Measurements from ENCODE around the gene INPP5A. TPM values are rescaled to one million over a fixed set of nuclear protein-coding genes. Genes with fewer than 3 reads are reported as not detected.

Gene INPP5A
- total and polyA plus RNA-seq, 4 donors = 12.4 to 39.9 (median 28.2) TPM

GRCh38 chr10:132701099-132701845 is 163.7 kb downstream of the INPP5A start:
- Histone ChIP-seq H3K9me3 (ENCODE audit: control insufficient read depth in 4 of 4, insufficient read depth in 3 of 4, low read length in 3 of 4) (peaks cover 0 to 15% (median 4%) of the 10 kb centered on the region in 4 donors), H3K9ac (ENCODE audit: insufficient read depth in 1 of 2, low read length in 2 of 2) (no peak overlapping the region), H3K27ac (ENCODE audit: low read depth in 1 of 2, low read length in 1 of 2) (no peak overlapping the region), H3K4me3 (no peak overlapping the region), H3K27me3 (ENCODE audit: control insufficient read depth in 3 of 3, insufficient read depth in 3 of 3, low read length in 2 of 3) (no peaks in the 10 kb centered on the region), H3K4me1 (ENCODE audit: control insufficient read depth in 5 of 5, insufficient read depth in 5 of 5, low read length in 5 of 5) (peaks cover 0 to 18% (median 0%) of the 10 kb centered on the region in 5 donors), H3K36me3 (ENCODE audit: control insufficient read depth in 4 of 4, insufficient read depth in 4 of 4, low read length in 4 of 4) (peaks cover 0 to 43% (median 8%) of the 10 kb centered on the region in 4 donors)
- peak in 1 of 3 donors; percentile 7 for DNase-seq
- no peak for TF ChIP-seq CTCF (IDR thresholded peaks at IDR 0.05; ENCODE audit: control extremely low read depth, extremely low read depth)
- ATAC-seq (ENCODE audit: insufficient read depth, low FRiP score) = no peak
- WGBS, 2 donors = 92 to 95% methylated on average over 26 of the region's 26 CpGs

- peaks cover 0 to 47% (median 12%) of the 10 kb centered on the region in 4 donors for H3K36me3 ChIP-seq (ENCODE audit: control insufficient read depth in 4 of 4, insufficient read depth in 4 of 4, low read length in 4 of 4)
- no peak overlapping the region for H3K9ac ChIP-seq (ENCODE audit: insufficient read depth in 1 of 2, low read length in 2 of 2)
- ATAC-seq (ENCODE audit: insufficient read depth, low FRiP score) (no peak), DNase-seq (peak in 1 of 3 donors; percentile 4)
- WGBS, 2 donors = 96 to 97% methylated on average over 13 of the region's 13 CpGs
- H3K27ac ChIP-seq (ENCODE audit: low read depth in 1 of 2, low read length in 1 of 2) = no peak overlapping the region
- peaks cover 0 to 19% (median 4%) of the 10 kb centered on the region in 4 donors for H3K9me3 ChIP-seq (ENCODE audit: control insufficient read depth in 4 of 4, insufficient read depth in 3 of 4, low read length in 3 of 4)
- peaks cover 0 to 18% (median 0%) of the 10 kb centered on the region in 5 donors for H3K4me1 ChIP-seq (ENCODE audit: control insufficient read depth in 5 of 5, insufficient read depth in 5 of 5, low read length in 5 of 5)
- no peaks in the 10 kb centered on the region for H3K27me3 ChIP-seq (ENCODE audit: control insufficient read depth in 3 of 3, insufficient read depth in 3 of 3, low read length in 2 of 3)
- no peak overlapping the region for H3K4me3 ChIP-seq
- no peak for TF ChIP-seq CTCF (IDR thresholded peaks at IDR 0.05; ENCODE audit: control extremely low read depth, extremely low read depth)
Observed at GRCh38 chr10:132701846-132702190, 164.2 kb downstream of the INPP5A start.

- Histone ChIP-seq H3K4me3 (no peak overlapping the region), H3K9me3 (ENCODE audit: control insufficient read depth in 4 of 4, insufficient read depth in 3 of 4, low read length in 3 of 4) (peaks cover 0 to 23% (median 4%) of the 10 kb centered on the region in 4 donors), H3K36me3 (ENCODE audit: control insufficient read depth in 4 of 4, insufficient read depth in 4 of 4, low read length in 4 of 4) (peaks cover 0 to 45% (median 13%) of the 10 kb centered on the region in 4 donors), H3K4me1 (ENCODE audit: control insufficient read depth in 5 of 5, insufficient read depth in 5 of 5, low read length in 5 of 5) (peaks cover 0 to 18% (median 0%) of the 10 kb centered on the region in 5 donors), H3K27me3 (ENCODE audit: control insufficient read depth in 3 of 3, insufficient read depth in 3 of 3, low read length in 2 of 3) (no peaks in the 10 kb centered on the region), H3K9ac (ENCODE audit: insufficient read depth in 1 of 2, low read length in 2 of 2) (no peak overlapping the region), H3K27ac (ENCODE audit: low read depth in 1 of 2, low read length in 1 of 2) (no peak overlapping the region)
- WGBS, 2 donors = 94 to 96% methylated on average over 37 of the region's 37 CpGs
- DNase-seq (peak in 1 of 3 donors; percentile 11), ATAC-seq (ENCODE audit: insufficient read depth, low FRiP score) (no peak)
- TF ChIP-seq CTCF (IDR thresholded peaks at IDR 0.05; ENCODE audit: control extremely low read depth, extremely low read depth) = no peak
Observed at GRCh38 chr10:132702601-132703418, 165.2 kb downstream of the INPP5A start.
